Mesenchymal stem cell (in vitro differentiated cells and primary cell): Measurements from ENCODE around the gene UNC93B1.
"Not testable (repeated sequence)": the region's sequence is repeated elsewhere in the genome, so short reads cannot be mapped to it uniquely, and the experiment has no call there.

Experiments
- DNase-seq: peaks from one replicate; pipeline ENCODE4 v3.0.0-alpha.2; 2013
- H2AFZ ChIP-seq: one replicate; pipeline ENCODE4 v1.6.1; 2013; ENCODE audit warnings: low read depth, mild to moderate bottlenecking, control low read depth, inconsistent platforms, low read length, moderate library complexity
- H2AK5ac ChIP-seq: 2 replicates; pipeline ENCODE4 v1.6.1; 2013; ENCODE audit warnings: low read length, moderate library complexity, mild to moderate bottlenecking, inconsistent platforms; ENCODE audit not compliant: severe bottlenecking
- H2BK120ac ChIP-seq: one replicate; pipeline ENCODE4 v1.6.1; 2013; ENCODE audit warnings: low read depth, mild to moderate bottlenecking, inconsistent platforms, low read length, moderate library complexity
- H2BK12ac ChIP-seq, 2 experiments: one replicate each; pipeline ENCODE4 v1.6.1; 2013; ENCODE audit warnings: inconsistent platforms in 2 of 2, low read length in 2 of 2, mild to moderate bottlenecking in 2 of 2, moderate library complexity in 2 of 2, control low read depth in 1 of 2
- H2BK15ac ChIP-seq: one replicate; pipeline ENCODE4 v1.6.1; 2013; ENCODE audit warnings: mild to moderate bottlenecking, low read depth, inconsistent platforms; ENCODE audit not compliant: poor library complexity, severe bottlenecking
- H2BK5ac ChIP-seq: 2 replicates; pipeline ENCODE4 v1.6.1; 2013; ENCODE audit warnings: low read depth, mild to moderate bottlenecking, low read length, control low read depth, inconsistent platforms; ENCODE audit not compliant: poor library complexity, severe bottlenecking
- H3K14ac ChIP-seq, 2 experiments: one replicate each; pipeline ENCODE4 v1.6.1; 2013; ENCODE audit warnings: inconsistent platforms in 2 of 2, low read length in 2 of 2, control low read depth in 1 of 2, mild to moderate bottlenecking in 1 of 2, moderate library complexity in 1 of 2
- H3K18ac ChIP-seq, 2 experiments: one replicate each; pipeline ENCODE4 v1.6.1; 2013; ENCODE audit warnings: inconsistent platforms in 2 of 2, low read length in 2 of 2, control low read depth in 1 of 2, low read depth in 1 of 2, mild to moderate bottlenecking in 1 of 2
- H3K23ac ChIP-seq, 2 experiments: one replicate each; pipeline ENCODE4 v1.6.1; 2013; ENCODE audit warnings: inconsistent platforms in 2 of 2, low read length in 2 of 2, mild to moderate bottlenecking in 2 of 2, moderate library complexity in 2 of 2, control low read depth in 1 of 2
- H3K27ac ChIP-seq: 2 replicates; pipeline ENCODE4 v1.5.1; 2013; ENCODE audit warnings: mild to moderate bottlenecking, moderate library complexity, low read length, control low read depth, inconsistent platforms; ENCODE audit not compliant: poor library complexity, severe bottlenecking
- H3K27me3 ChIP-seq, 2 experiments: 2 replicates each; pipeline versions ENCODE4 v1.6.1 to v1.7.0; 2013; ENCODE audit warnings: low read length in 2 of 2, mild to moderate bottlenecking in 2 of 2, moderate library complexity in 2 of 2, control low read depth in 1 of 2, inconsistent platforms in 1 of 2; ENCODE audit not compliant: control insufficient read depth in 1 of 2, insufficient read depth in 1 of 2
- H3K36me3 ChIP-seq, 2 experiments: 2 replicates each; pipeline versions ENCODE4 v1.6.1 to v1.7.0; 2013; ENCODE audit warnings: low read length in 2 of 2, control low read depth in 1 of 2, inconsistent platforms in 1 of 2, low read depth in 1 of 2, mild to moderate bottlenecking in 1 of 2; ENCODE audit not compliant: insufficient read depth in 2 of 2, control insufficient read depth in 1 of 2
- H3K4ac ChIP-seq, 2 experiments: one replicate each; pipeline ENCODE4 v1.6.1; 2013; ENCODE audit warnings: inconsistent platforms in 2 of 2, low read length in 2 of 2, mild to moderate bottlenecking in 2 of 2, moderate library complexity in 2 of 2, control low read depth in 1 of 2, low read depth in 1 of 2
- H3K4me1 ChIP-seq: 2 replicates; pipeline ENCODE4 v1.6.1; 2013; ENCODE audit warnings: low read depth, low read length, control low read depth; ENCODE audit not compliant: control insufficient read depth, insufficient read depth
- H3K4me2 ChIP-seq: 2 replicates; pipeline ENCODE4 v1.6.1; 2013; ENCODE audit warnings: low read length, mild to moderate bottlenecking, inconsistent platforms; ENCODE audit not compliant: poor library complexity, severe bottlenecking
- H3K4me3 ChIP-seq, 2 experiments: 2 replicates each; pipeline versions ENCODE4 v1.5.1 to v1.7.0; 2013; ENCODE audit warnings: low read length in 2 of 2, mild to moderate bottlenecking in 2 of 2, control low read depth in 1 of 2, low read depth in 1 of 2; ENCODE audit not compliant: insufficient read depth in 1 of 2
- H3K79me1 ChIP-seq: replicated peaks from 2 replicates; pipeline ENCODE4 v1.6.1; 2013; ENCODE audit warnings: mild to moderate bottlenecking, control low read depth, low read length, inconsistent platforms; ENCODE audit not compliant: poor library complexity, severe bottlenecking
- H3K9ac ChIP-seq: 2 replicates; pipeline ENCODE4 v1.7.0; 2013; ENCODE audit warnings: mild to moderate bottlenecking, low read length, moderate library complexity
- H3K9me3 ChIP-seq: 2 replicates; pipeline ENCODE4 v1.7.0; 2013; ENCODE audit warnings: mild to moderate bottlenecking, low read length; ENCODE audit not compliant: control insufficient read depth
- H4K8ac ChIP-seq: one replicate; pipeline ENCODE4 v1.6.1; 2013; ENCODE audit warnings: inconsistent platforms, mild to moderate bottlenecking, low read length, moderate library complexity
- H4K91ac ChIP-seq: one replicate; pipeline ENCODE4 v1.6.1; 2013; ENCODE audit warnings: mild to moderate bottlenecking, low read length, inconsistent platforms
- WGBS: methylation state at CpG from one replicate; pipeline ENCODE4 v1.1.7; 2013; ENCODE audit warnings: mixed read lengths; 5-methylcytosine and 5-hydroxymethylcytosine counted together

UNC93B1 gene

DNA sequence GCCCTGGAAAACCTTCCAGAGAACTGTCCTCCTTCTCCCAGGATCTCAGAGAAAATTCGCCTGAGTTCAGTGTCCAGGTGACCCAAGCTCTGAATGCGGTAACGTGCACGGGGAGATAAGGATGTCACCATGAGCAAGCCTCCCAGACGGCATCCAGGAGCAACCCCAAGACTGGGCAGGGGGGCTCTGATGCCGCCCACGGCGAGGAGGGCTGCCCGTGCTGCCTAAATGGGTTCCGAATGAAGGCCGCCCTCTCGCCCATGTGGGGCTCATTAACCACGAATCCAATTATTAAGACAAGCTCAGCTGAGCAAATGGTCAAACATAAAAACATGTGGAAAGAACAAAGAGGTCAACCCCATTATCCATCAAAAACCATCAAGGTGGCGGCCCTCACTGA is 49.6 kb downstream of the UNC93B1 start:
- not testable (repeated sequence) for H3K4ac ChIP-seq, H3K4me1 ChIP-seq, H2AK5ac ChIP-seq, H4K91ac ChIP-seq, H3K9ac ChIP-seq, H2BK12ac ChIP-seq, H3K4me3 ChIP-seq, H3K4me2 ChIP-seq, H4K8ac ChIP-seq, H3K79me1 ChIP-seq, H3K18ac ChIP-seq, DNase-seq, H3K27ac ChIP-seq, H2BK15ac ChIP-seq, H3K14ac ChIP-seq, H2AFZ ChIP-seq, H2BK120ac ChIP-seq, H2BK5ac ChIP-seq, H3K36me3 ChIP-seq, H3K23ac ChIP-seq, H3K9me3 ChIP-seq
- 90% methylated on average over 9 of the region's 14 CpGs for WGBS
- peaks cover 11 to 21% of the 10 kb centered on the region in 2 experiments for H3K27me3 ChIP-seq

DNA sequence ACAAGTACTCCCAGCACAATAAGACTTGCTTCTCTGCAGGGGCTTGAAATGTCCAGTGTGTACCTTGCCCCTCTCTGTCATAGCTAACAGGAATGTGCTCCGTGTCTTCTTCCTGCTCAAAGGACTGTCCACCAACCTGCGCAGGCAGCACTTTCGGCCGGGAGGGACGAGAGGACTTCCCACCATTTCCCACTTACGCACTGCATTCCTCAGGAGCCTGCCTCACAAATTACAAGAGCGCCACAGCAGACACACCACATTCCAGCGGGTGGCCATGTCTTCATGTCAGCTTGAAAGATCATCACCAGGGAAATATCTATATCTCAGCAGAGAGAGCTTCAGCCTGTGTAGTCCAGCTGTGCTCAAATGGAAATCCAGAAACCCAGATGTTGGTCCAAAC is 53.2 kb downstream of the UNC93B1 start:
- H4K91ac ChIP-seq, H3K36me3 ChIP-seq, H3K27ac ChIP-seq, H2AK5ac ChIP-seq, H2BK120ac ChIP-seq, H2BK12ac ChIP-seq, H3K4me1 ChIP-seq, H3K9me3 ChIP-seq, H3K14ac ChIP-seq, H3K23ac ChIP-seq, H3K4ac ChIP-seq, H2BK15ac ChIP-seq, H3K4me2 ChIP-seq, H3K79me1 ChIP-seq, H3K9ac ChIP-seq, DNase-seq, H2AFZ ChIP-seq, H4K8ac ChIP-seq, H2BK5ac ChIP-seq, H3K4me3 ChIP-seq, H3K18ac ChIP-seq: not testable (repeated sequence)
- 84% methylated on average over 6 of the region's 8 CpGs for WGBS
- H3K27me3 ChIP-seq = peaks cover 11 to 17% of the 10 kb centered on the region in 2 experiments

DNA sequence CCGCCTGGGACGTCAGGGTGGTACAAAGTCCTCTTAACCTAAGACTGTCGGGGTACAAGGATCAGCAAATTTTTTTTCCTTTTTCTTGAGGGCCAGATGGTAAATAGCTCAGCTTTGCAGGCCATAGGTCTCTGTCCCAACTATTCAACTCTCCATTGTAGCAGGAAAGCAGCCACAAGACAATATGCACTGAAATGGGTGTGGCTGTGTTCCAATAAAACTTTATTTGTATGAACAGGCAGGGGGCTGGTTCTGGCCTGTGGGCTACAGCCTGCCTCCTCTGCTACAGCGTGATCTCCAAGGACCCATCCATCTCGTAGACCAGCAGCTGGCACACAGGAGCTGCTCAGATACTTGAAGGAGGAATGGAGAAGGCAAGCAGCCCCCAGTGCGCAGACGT is 56.1 kb downstream of the UNC93B1 start:
- H3K9me3 ChIP-seq, H2BK12ac ChIP-seq, H3K14ac ChIP-seq, H2BK120ac ChIP-seq, H3K18ac ChIP-seq, H3K4me1 ChIP-seq, H3K36me3 ChIP-seq, H3K27ac ChIP-seq, H2BK15ac ChIP-seq, H2AFZ ChIP-seq, H4K91ac ChIP-seq, H2BK5ac ChIP-seq, H3K4ac ChIP-seq, H3K9ac ChIP-seq, H3K4me2 ChIP-seq, H3K79me1 ChIP-seq, H3K4me3 ChIP-seq, H2AK5ac ChIP-seq, H4K8ac ChIP-seq, DNase-seq, H3K23ac ChIP-seq: not testable (repeated sequence)
- peaks cover 0 to 13% of the 10 kb centered on the region in 2 experiments for H3K27me3 ChIP-seq
- WGBS = 100% methylated on average over 1 of the region's 7 CpGs

GRCh38 chr11:67946403-67946802 is 57.5 kb downstream of the UNC93B1 start:
- not testable (repeated sequence) for H2AK5ac ChIP-seq, H2BK5ac ChIP-seq, H3K27me3 ChIP-seq, H2BK15ac ChIP-seq, H2AFZ ChIP-seq, H3K18ac ChIP-seq, H4K8ac ChIP-seq, H3K4me1 ChIP-seq, H3K9me3 ChIP-seq, H2BK120ac ChIP-seq, H3K4me3 ChIP-seq, H4K91ac ChIP-seq, DNase-seq, H3K14ac ChIP-seq, H3K9ac ChIP-seq, H3K79me1 ChIP-seq, H3K36me3 ChIP-seq, H3K4ac ChIP-seq, H2BK12ac ChIP-seq, H3K23ac ChIP-seq, H3K27ac ChIP-seq, H3K4me2 ChIP-seq
- 89% methylated on average over 2 of the region's 4 CpGs for WGBS
